Activated CD4-positive, alpha-beta T cell treated with anti-CD3 and anti-CD28 coated beads, Interleukin-2, amount 50 U/mL, for 1 hour (primary cell): ENCODE results near the gene SDF2L1.
"Not testable (repeated sequence)": the region's sequence is repeated elsewhere in the genome, so short reads cannot be mapped to it uniquely, and the experiment has no call there.

Source experiments
- DNase-seq: peaks from one replicate; pipeline ENCODE4 v3.0.0-alpha.2; 2020

The SDF2L1 gene

GRCh38 chr22:21641789-21642583 lies at the start of gene SDF2L1:
SDF2L1 (plus strand) TSS chr22:21642302; CDS start chr22:21642337, 35 bp downstream.
- peak; percentile 97 for DNase-seq

DNA sequence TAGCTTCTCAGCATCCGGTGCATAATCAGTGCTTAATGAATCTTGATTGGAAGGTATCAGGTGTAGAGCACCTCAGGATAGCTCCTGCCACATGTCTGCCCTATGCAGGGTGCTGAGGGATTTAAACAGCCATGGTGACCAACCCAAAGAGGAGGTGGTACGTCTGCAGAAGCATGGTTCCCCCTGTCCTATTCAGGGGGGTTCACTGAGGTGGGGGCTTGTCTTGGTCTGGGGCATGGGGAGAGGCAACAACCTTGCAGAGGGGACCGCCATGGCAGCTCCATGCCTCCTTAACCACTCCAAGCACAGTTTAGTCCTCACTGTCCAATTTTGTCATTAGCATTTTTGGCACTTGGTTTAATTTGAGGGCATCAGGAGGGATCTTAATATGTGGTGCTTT lies 49.7 kb upstream of the SDF2L1 start:
- DNase-seq, result no peak

- DNase-seq, result no peak
Measured at GRCh38 chr22:21593406-21594232, 48.5 kb upstream of the SDF2L1 start.

DNA sequence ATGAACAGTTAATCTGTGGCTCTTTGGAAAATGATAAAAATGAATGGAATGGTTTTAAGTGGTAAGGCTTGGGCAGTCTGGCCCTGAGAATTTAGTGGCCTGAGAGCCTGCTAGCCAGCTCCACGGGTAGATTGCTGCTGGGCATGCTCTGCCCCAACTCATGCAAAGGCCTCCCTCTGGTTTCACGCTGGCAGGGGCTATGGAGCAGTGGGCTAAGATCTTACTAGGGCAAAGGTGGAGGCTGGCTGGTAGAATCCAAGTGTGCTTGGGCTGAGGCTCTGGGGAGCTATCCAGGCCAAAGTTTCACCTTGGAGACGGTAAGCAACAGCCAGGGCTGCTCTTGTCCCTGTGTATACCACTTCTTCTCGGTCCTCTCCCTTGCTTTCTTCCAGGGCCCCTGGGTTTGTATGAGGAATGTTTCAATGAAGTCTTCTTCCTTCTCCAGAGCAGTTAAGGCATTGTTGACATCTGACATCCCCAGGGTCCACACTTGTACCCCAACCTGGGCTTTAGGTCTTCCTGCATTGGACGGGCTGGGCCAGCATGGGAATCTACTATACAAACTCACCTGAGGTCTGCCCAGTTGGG lies 47.1 kb upstream of the SDF2L1 start:
- no peak for DNase-seq

DNA sequence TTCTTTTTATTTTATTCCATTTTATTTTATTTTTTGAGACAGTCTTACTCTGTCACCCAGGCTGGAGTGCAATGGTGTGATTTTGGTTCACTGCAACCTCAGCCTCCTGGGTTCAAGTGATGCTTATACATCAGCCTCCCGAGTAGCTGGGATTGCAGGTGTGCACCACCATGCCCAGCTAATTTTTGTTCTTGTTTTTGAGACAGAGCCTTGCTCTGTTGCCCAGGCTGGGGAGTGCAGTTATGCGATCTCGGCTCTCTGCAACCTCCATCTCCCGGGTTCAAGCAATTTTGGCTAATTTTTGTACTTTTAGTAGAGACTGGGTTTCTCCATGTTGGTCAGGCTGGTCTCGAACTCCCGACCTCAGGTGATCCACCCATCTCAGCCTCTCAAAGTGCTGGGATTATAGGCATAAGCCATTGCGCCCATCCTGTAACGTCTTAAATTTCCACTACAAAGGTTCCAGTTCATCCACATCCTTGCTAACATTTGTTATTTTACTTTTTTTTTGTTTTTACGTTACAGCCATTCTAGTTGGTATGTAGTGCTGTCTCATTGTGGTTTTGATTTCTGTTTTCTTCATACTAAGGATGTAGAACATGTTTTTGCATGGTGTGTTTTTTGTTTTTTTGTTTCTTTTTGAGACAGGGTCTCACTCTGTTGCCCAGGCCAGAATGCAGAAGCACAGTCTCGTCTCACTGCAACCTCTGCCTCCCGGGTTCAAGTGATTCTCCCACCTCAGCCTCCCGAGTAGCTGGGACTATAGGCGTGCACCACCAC lies 45.6 kb upstream of the SDF2L1 start:
- DNase-seq, result not testable (repeated sequence)

DNA sequence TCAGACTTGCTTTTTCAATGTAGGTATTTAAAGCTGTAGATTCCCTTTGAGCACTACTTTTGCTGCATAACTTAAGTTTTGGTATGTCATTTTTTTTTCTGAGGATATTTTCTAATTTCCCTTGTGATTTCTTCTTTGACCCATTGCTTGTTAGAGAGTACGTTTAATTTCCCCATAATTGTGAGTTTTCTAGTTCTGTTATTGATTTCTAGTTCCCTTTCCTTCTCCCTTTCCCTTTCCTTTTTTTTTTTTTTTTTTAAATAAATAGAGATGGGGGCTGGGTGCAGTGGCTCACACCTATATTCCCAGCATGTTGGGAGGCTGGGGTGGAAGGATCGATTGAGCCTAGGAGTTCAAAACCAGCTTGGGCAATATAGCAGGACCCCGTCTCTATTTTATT lies 43.8 kb upstream of the SDF2L1 start:
- DNase-seq, result no peak

- no peak for DNase-seq
Measured at GRCh38 chr22:21599053-21599893, 42.8 kb upstream of the SDF2L1 start.

- DNase-seq, result no peak
Measured at GRCh38 chr22:21602579-21602978, 39.5 kb upstream of the SDF2L1 start.

- DNase-seq, result no peak
Measured at GRCh38 chr22:21603973-21604372, 38.1 kb upstream of the SDF2L1 start.

DNA sequence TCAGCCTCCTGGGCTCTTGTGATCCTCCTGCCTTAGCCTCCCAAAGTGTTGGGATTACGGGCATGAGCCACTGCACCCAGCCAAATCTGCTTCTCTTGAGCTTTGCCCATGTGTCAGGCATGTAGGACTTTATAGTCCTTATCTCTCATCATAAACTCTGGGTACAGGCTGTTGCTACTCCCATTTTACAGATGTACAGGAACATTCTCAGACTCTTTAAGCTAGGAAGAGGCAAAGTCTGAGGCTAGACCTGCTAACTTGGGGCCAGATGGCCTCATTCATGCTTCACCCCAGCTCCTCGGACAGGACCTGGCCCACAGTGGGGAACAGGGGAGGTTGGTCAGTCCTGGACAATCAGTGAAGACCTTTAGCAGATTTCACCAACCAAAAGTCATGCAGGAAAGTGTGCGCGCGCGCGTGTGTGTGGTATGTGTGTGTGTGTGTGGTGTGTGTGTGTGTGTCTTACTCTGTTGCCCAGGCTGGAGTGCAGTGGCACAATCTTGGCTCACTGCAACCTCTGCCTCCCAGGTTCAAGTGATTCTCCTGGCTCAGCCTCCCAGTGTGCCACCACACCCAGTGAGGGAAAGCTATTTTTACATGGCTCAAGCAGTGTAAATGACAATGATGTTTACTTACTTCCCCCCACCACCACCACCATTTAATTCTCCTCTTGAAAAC lies 36.1 kb upstream of the SDF2L1 start:
- no peak for DNase-seq

DNA sequence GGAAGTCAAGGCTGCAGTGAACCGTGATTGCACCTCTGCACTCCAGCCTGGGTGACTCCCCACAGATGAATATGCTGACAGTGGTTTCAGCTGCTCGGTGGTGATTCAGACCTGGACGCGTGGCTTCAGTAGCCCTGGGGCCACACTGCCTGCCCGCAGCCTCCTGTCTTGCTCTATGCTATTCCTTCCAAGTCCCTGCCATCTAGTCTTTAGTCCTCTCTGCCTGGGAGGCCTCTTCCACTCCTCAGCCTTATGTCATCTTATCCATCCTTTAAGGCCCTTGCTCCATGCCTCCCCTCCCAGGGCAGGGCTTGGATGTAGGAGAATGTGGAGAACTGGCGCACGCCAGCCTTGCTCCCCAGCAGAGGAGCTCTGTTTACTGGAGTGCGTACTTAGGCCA lies 35.3 kb upstream of the SDF2L1 start:
- no peak for DNase-seq

DNA sequence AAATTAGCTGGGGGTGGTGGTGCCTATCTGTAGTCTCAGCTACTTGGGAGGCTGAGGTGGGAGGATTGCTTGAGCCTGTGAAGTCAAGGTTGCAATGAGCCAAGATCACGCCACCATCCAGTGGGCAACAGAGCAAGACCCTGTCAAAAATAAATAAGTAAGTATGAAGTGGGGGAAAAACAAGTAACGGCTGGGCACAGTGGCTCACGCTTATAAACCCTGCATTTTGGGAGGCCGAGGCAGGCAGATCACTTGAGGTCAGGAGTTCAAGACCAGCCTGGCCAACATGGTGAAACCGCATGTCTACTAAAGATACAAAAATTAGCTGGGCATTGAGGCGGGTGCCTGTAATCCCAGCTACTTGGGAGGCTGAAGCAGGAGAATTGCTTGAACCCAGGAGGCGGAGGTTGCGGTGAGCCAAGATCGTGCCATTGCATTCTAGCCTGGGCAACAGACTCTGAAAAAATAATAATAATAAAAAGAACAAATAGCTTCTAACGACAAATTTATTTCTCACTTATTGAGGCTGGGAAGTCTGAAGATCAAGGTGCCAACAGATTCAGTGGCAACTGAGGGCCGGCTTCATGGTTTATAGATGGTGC lies 32.4 kb upstream of the SDF2L1 start:
- DNase-seq, result not testable (repeated sequence)

- no peak for DNase-seq
Measured at GRCh38 chr22:21611210-21611977, 30.7 kb upstream of the SDF2L1 start.

DNA sequence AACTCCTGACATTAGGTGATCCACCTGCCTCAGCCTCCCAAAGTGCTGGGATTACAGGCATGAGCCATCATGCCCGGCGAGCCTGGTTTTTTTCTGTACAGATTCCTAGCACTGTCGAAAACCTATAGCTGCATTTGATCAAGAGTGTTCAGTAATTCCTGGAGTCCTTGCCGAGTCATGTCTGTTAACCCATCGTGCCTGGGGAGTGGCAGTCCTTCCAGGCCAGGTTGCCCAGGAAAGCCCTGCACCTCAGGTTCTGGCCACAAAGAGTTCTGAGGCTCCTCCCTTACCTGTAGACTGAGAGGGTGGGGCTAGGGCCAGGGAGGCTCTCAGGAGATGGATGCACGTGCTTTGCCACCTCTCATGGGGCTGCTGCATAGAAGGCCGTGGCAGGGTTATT lies 29.2 kb upstream of the SDF2L1 start:
- no peak for DNase-seq

DNA sequence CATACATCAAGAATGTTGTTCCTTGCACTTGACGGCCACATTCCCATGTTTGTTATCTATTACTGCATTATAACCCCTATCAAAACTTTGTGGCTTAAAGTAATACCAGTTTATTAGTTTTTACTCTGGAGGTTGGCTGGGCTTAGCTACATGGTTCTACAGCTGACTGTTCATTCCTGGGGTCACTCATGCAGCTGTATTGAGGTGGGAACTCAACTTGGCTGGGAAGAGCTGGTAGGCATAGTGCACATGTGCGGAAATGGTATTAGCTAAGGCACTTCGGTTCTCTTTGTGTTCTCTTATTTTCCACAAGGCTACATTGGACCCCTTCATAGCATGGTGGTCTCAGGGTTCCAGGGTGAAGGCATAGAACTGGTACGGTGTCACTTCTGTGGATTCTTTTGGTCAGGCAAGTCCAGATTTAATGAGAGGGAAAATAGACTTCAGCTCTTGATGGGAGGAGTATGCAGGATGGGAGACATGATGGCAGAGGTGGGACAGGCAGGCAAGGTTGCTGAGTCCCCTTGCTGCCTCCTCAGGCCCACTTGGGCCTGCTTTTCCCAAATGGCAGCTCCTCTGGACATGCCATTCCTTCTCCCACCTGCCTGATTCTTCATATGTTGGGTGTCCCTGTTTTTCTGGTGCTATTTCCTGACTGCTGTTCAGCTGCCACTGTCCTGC lies 28.4 kb upstream of the SDF2L1 start:
- no peak for DNase-seq

DNA sequence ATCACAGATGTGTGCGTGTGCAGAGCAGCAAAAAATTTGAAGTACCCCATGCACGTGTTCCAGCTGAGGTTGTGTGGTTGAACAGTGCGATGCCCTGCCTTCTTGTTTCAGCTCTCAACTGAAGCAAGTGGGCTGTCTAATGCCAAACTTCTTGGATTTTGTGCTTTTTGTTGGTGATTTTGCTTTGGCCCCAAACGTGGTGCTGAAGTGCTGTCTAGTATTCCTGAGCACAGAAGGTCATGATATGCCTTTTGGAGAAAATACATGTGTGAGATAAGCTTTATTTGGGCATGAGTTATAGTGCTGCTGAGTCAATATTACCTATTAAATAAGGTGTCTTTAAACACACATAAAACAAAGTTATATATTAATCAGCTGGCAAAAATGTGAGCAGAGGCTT lies 26.4 kb upstream of the SDF2L1 start:
- no peak for DNase-seq

DNA sequence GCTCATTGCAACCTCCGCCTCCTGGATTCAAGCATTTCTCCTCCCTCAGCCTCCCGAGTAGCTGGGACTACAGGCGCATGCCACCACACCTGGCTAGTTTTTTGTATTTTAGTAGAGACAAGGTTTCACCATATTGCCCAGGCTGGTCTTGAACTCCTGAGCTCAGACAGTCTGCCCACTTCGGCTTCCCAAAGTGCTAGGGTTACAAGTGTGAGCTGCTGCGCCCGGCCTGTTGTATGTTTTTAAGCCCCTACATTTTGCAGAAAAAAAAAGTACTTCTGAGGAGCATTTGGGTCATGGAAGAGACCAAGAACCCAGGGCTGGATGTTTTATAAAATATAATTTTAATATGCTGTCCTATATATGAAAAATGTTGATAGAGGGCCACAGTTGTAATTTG lies 24.8 kb upstream of the SDF2L1 start:
- not testable (repeated sequence) for DNase-seq

DNA sequence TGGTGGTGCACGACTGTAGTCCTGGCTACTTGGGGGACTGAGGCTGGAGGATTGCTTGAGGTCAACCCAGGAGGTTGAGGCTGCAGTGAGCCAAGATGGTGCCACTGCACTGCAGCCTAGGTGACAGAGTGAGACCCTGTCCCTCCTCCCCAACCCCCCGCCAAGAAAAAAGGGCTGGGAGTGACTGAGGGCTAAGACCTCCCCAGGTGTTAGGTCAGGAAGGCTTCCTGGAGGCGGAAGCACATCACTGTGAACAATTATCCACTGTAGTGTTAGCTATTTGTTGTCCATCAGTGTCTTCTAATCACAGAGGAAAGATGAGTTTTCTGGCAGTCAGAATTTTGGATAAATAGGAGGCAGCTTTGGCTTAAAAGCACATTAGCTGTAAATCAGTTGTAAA lies 21.1 kb upstream of the SDF2L1 start:
- no peak for DNase-seq
